IPS-15b (cell line): ENCODE results near the gene CENPF.

Experiments
- H3K27me3 ChIP-seq: one replicate; pipeline ENCODE4 v1.6.1; 2013; ENCODE audit warnings: low read length; ENCODE audit not compliant: control insufficient read depth, insufficient read depth
- H3K36me3 ChIP-seq: one replicate; pipeline ENCODE4 v1.6.1; 2013; ENCODE audit warnings: low read length; ENCODE audit not compliant: control insufficient read depth, insufficient read depth
- H3K4me1 ChIP-seq: one replicate; pipeline ENCODE4 v1.6.1; 2013; ENCODE audit warnings: mild to moderate bottlenecking, low read length; ENCODE audit not compliant: control insufficient read depth, insufficient read depth
- H3K4me3 ChIP-seq: one replicate; pipeline ENCODE4 v1.5.1; 2013; ENCODE audit warnings: low read depth, low read length
- H3K9ac ChIP-seq: one replicate; pipeline ENCODE4 v1.6.1; 2013; ENCODE audit warnings: low read depth, mild to moderate bottlenecking, low read length
- H3K9me3 ChIP-seq: one replicate; pipeline ENCODE4 v1.6.1; 2013; ENCODE audit warnings: mild to moderate bottlenecking, low read length; ENCODE audit not compliant: control insufficient read depth, insufficient read depth

CENPF gene

GRCh38 chr1:214634267-214634666 is 31.3 kb downstream of the CENPF start:
- Histone ChIP-seq H3K27me3 (no peaks in the 10 kb centered on the region), H3K4me3 (no peak overlapping the region), H3K36me3 (peaks cover 28% of the 10 kb centered on the region), H3K9me3 (no peaks in the 10 kb centered on the region), H3K4me1 (no peaks in the 10 kb centered on the region), H3K9ac (no peak overlapping the region)

GRCh38 chr1:214635086-214635485 is 32.1 kb downstream of the CENPF start:
- no peaks in the 10 kb centered on the region for H3K9me3 ChIP-seq
- no peaks in the 10 kb centered on the region for H3K4me1 ChIP-seq
- H3K9ac ChIP-seq, result no peak overlapping the region
- H3K36me3 ChIP-seq, result peaks cover 29% of the 10 kb centered on the region
- H3K4me3 ChIP-seq, result no peak overlapping the region
- no peaks in the 10 kb centered on the region for H3K27me3 ChIP-seq

- no peaks in the 10 kb centered on the region for H3K27me3 ChIP-seq
- H3K36me3 ChIP-seq, result peaks cover 29% of the 10 kb centered on the region
- no peaks in the 10 kb centered on the region for H3K4me1 ChIP-seq
- H3K4me3 ChIP-seq, result no peak overlapping the region
- H3K9me3 ChIP-seq, result no peaks in the 10 kb centered on the region
- no peak overlapping the region for H3K9ac ChIP-seq
Observed at GRCh38 chr1:214635506-214635905, 32.5 kb downstream of the CENPF start.

GRCh38 chr1:214636436-214636835 is 33.4 kb downstream of the CENPF start:
- Histone ChIP-seq H3K9ac (no peak overlapping the region), H3K9me3 (no peaks in the 10 kb centered on the region), H3K4me3 (no peak overlapping the region), H3K4me1 (no peaks in the 10 kb centered on the region), H3K36me3 (peaks cover 28% of the 10 kb centered on the region), H3K27me3 (no peaks in the 10 kb centered on the region)

GRCh38 chr1:214637125-214637524 is 34.1 kb downstream of the CENPF start:
- H3K4me1 ChIP-seq, result no peaks in the 10 kb centered on the region
- H3K9ac ChIP-seq, result no peak overlapping the region
- H3K36me3 ChIP-seq, result peaks cover 28% of the 10 kb centered on the region
- H3K27me3 ChIP-seq, result no peaks in the 10 kb centered on the region
- no peaks in the 10 kb centered on the region for H3K9me3 ChIP-seq
- H3K4me3 ChIP-seq, result no peak overlapping the region

GRCh38 chr1:214637722-214638458 is 34.9 kb downstream of the CENPF start:
- H3K9me3 ChIP-seq, result no peaks in the 10 kb centered on the region
- H3K4me3 ChIP-seq, result no peak overlapping the region
- H3K36me3 ChIP-seq, result peaks cover 29% of the 10 kb centered on the region
- no peaks in the 10 kb centered on the region for H3K4me1 ChIP-seq
- H3K9ac ChIP-seq, result no peak overlapping the region
- no peaks in the 10 kb centered on the region for H3K27me3 ChIP-seq

GRCh38 chr1:214638459-214638807 is 35.4 kb downstream of the CENPF start:
- no peaks in the 10 kb centered on the region for H3K4me1 ChIP-seq
- H3K36me3 ChIP-seq, result peaks cover 28% of the 10 kb centered on the region
- no peak overlapping the region for H3K9ac ChIP-seq
- no peaks in the 10 kb centered on the region for H3K27me3 ChIP-seq
- H3K9me3 ChIP-seq, result no peaks in the 10 kb centered on the region
- no peak overlapping the region for H3K4me3 ChIP-seq

GRCh38 chr1:214638997-214639396 is 36.0 kb downstream of the CENPF start:
- Histone ChIP-seq H3K4me1 (no peaks in the 10 kb centered on the region), H3K9ac (no peak overlapping the region), H3K36me3 (peaks cover 22% of the 10 kb centered on the region), H3K27me3 (no peaks in the 10 kb centered on the region), H3K9me3 (no peaks in the 10 kb centered on the region), H3K4me3 (no peak overlapping the region)

GRCh38 chr1:214640431-214641213 is 37.6 kb downstream of the CENPF start:
- Histone ChIP-seq H3K4me1 (no peaks in the 10 kb centered on the region), H3K27me3 (no peaks in the 10 kb centered on the region), H3K9ac (no peak overlapping the region), H3K36me3 (peaks cover 20% of the 10 kb centered on the region), H3K9me3 (no peaks in the 10 kb centered on the region), H3K4me3 (no peak overlapping the region)

- H3K4me1 ChIP-seq, result no peaks in the 10 kb centered on the region
- H3K9ac ChIP-seq, result no peak overlapping the region
- H3K9me3 ChIP-seq, result no peaks in the 10 kb centered on the region
- no peaks in the 10 kb centered on the region for H3K27me3 ChIP-seq
- peaks cover 23% of the 10 kb centered on the region for H3K36me3 ChIP-seq
- no peak overlapping the region for H3K4me3 ChIP-seq
Observed at GRCh38 chr1:214641214-214641895, 38.4 kb downstream of the CENPF start.

- Histone ChIP-seq H3K9ac (no peak overlapping the region), H3K27me3 (no peaks in the 10 kb centered on the region), H3K4me1 (no peaks in the 10 kb centered on the region), H3K36me3 (peaks cover 30% of the 10 kb centered on the region), H3K4me3 (no peak overlapping the region), H3K9me3 (no peaks in the 10 kb centered on the region)
Observed at GRCh38 chr1:214643030-214643429, 40.0 kb downstream of the CENPF start.

GRCh38 chr1:214645712-214646111 is 42.7 kb downstream of the CENPF start:
- Histone ChIP-seq H3K4me3 (no peak overlapping the region), H3K36me3 (peaks cover 42% of the 10 kb centered on the region), H3K27me3 (no peaks in the 10 kb centered on the region), H3K4me1 (no peaks in the 10 kb centered on the region), H3K9ac (no peak overlapping the region), H3K9me3 (no peaks in the 10 kb centered on the region)
